Measurements from ENCODE around the gene SCN5A.

SCN5A gene

GRCh38 chr3:38556640-38557358 lies 92.7 kb downstream of the SCN5A start:
- WGBS (ENCODE audit: insufficient coverage) = 100% methylated on average over 2 of the region's 4 CpGs
- Histone ChIP-seq H3K9me3 (ENCODE audit: control extremely low read depth in 1 of 5, control insufficient read depth in 4 of 5, insufficient read depth in 2 of 5, low read depth in 1 of 5, low read length in 4 of 5) (peaks cover 0 to 11% (median 6%) of the 10 kb centered on the region in 5 experiments), H3K36me3 (ENCODE audit: control insufficient read depth in 4 of 4, insufficient read depth in 4 of 4, low read length in 3 of 4) (no peaks in the 10 kb centered on the region), H3K4me3 (ENCODE audit: control insufficient read depth in 1 of 7, extremely low read depth in 1 of 7, insufficient read depth in 4 of 7, low read depth in 2 of 7, low read length in 6 of 7) (no peak overlapping the region), H3K27ac (ENCODE audit: insufficient read depth in 1 of 2, low read depth in 1 of 2, low read length in 2 of 2, poor library complexity in 1 of 2, severe bottlenecking in 2 of 2) (no peak overlapping the region), H3K4me1 (ENCODE audit: control extremely low read depth in 1 of 4, control insufficient read depth in 4 of 4, insufficient read depth in 4 of 4, low read length in 3 of 4) (no peaks in the 10 kb centered on the region), H3K27me3 (replicated peaks in 2 of 5; ENCODE audit: control insufficient read depth in 4 of 5, insufficient read depth in 5 of 5, low read length in 4 of 5) (no peaks in the 10 kb centered on the region)
- DNase-seq = no peak
- CTCF ChIA-PET = no interaction called here
- POLR2A ChIA-PET = no interaction called here

- Histone ChIP-seq H3K27me3 (replicated peaks in 2 of 5; ENCODE audit: control insufficient read depth in 4 of 5, insufficient read depth in 5 of 5, low read length in 4 of 5) (no peaks in the 10 kb centered on the region), H3K36me3 (ENCODE audit: control insufficient read depth in 4 of 4, insufficient read depth in 4 of 4, low read length in 3 of 4) (no peaks in the 10 kb centered on the region), H3K4me1 (ENCODE audit: control extremely low read depth in 1 of 4, control insufficient read depth in 4 of 4, insufficient read depth in 4 of 4, low read length in 3 of 4) (no peaks in the 10 kb centered on the region), H3K4me3 (ENCODE audit: control insufficient read depth in 1 of 7, extremely low read depth in 1 of 7, insufficient read depth in 4 of 7, low read depth in 2 of 7, low read length in 6 of 7) (no peak overlapping the region), H3K27ac (ENCODE audit: insufficient read depth in 1 of 2, low read depth in 1 of 2, low read length in 2 of 2, poor library complexity in 1 of 2, severe bottlenecking in 2 of 2) (no peak overlapping the region), H3K9me3 (ENCODE audit: control extremely low read depth in 1 of 5, control insufficient read depth in 4 of 5, insufficient read depth in 2 of 5, low read depth in 1 of 5, low read length in 4 of 5) (peaks cover 0 to 11% (median 6%) of the 10 kb centered on the region in 5 experiments)
- ChIA-PET POLR2A (no interaction called here), CTCF (no interaction called here)
- DNase-seq = no peak
- WGBS (ENCODE audit: insufficient coverage) = 100% methylated on average over 2 of the region's 2 CpGs
These were observed 93.6 kb downstream of the SCN5A start for GRCh38 chr3:38555926-38556325.

GRCh38 chr3:38555149-38555840 lies 94.2 kb downstream of the SCN5A start:
- H3K36me3 ChIP-seq (ENCODE audit: control insufficient read depth in 4 of 4, insufficient read depth in 4 of 4, low read length in 3 of 4) = no peaks in the 10 kb centered on the region
- H3K27me3 ChIP-seq (replicated peaks in 2 of 5; ENCODE audit: control insufficient read depth in 4 of 5, insufficient read depth in 5 of 5, low read length in 4 of 5) = no peaks in the 10 kb centered on the region
- H3K9me3 ChIP-seq (ENCODE audit: control extremely low read depth in 1 of 5, control insufficient read depth in 4 of 5, insufficient read depth in 2 of 5, low read depth in 1 of 5, low read length in 4 of 5) = peaks cover 0 to 11% (median 6%) of the 10 kb centered on the region in 5 experiments
- CTCF ChIA-PET = no interaction called here
- H3K27ac ChIP-seq (ENCODE audit: insufficient read depth in 1 of 2, low read depth in 1 of 2, low read length in 2 of 2, poor library complexity in 1 of 2, severe bottlenecking in 2 of 2) = no peak overlapping the region
- no peak for DNase-seq
- H3K4me3 ChIP-seq (ENCODE audit: control insufficient read depth in 1 of 7, extremely low read depth in 1 of 7, insufficient read depth in 4 of 7, low read depth in 2 of 7, low read length in 6 of 7) = no peak overlapping the region
- H3K4me1 ChIP-seq (ENCODE audit: control extremely low read depth in 1 of 4, control insufficient read depth in 4 of 4, insufficient read depth in 4 of 4, low read length in 3 of 4) = no peaks in the 10 kb centered on the region
- WGBS (ENCODE audit: insufficient coverage) = 83% methylated on average over 2 of the region's 6 CpGs
- POLR2A ChIA-PET = no interaction called here

- DNase-seq = no peak
- Histone ChIP-seq H3K27ac (ENCODE audit: insufficient read depth in 1 of 2, low read depth in 1 of 2, low read length in 2 of 2, poor library complexity in 1 of 2, severe bottlenecking in 2 of 2) (no peak overlapping the region), H3K4me1 (ENCODE audit: control extremely low read depth in 1 of 4, control insufficient read depth in 4 of 4, insufficient read depth in 4 of 4, low read length in 3 of 4) (no peaks in the 10 kb centered on the region), H3K36me3 (ENCODE audit: control insufficient read depth in 4 of 4, insufficient read depth in 4 of 4, low read length in 3 of 4) (no peaks in the 10 kb centered on the region), H3K4me3 (ENCODE audit: control insufficient read depth in 1 of 7, extremely low read depth in 1 of 7, insufficient read depth in 4 of 7, low read depth in 2 of 7, low read length in 6 of 7) (no peak overlapping the region), H3K9me3 (ENCODE audit: control extremely low read depth in 1 of 5, control insufficient read depth in 4 of 5, insufficient read depth in 2 of 5, low read depth in 1 of 5, low read length in 4 of 5) (peaks cover 0 to 11% (median 6%) of the 10 kb centered on the region in 5 experiments), H3K27me3 (replicated peaks in 2 of 5; ENCODE audit: control insufficient read depth in 4 of 5, insufficient read depth in 5 of 5, low read length in 4 of 5) (no peaks in the 10 kb centered on the region)
- WGBS (ENCODE audit: insufficient coverage) = 99% methylated on average over 8 of the region's 8 CpGs
- ChIA-PET POLR2A (no interaction called here), CTCF (interaction anchor here (1.3 kb wide), 1 partner anchor 33 kb away, joined by 3 read pairs; no protein-coding TSS in a partner anchor)
These were observed 95.2 kb downstream of the SCN5A start for GRCh38 chr3:38554127-38554827.

- Histone ChIP-seq H3K27ac (ENCODE audit: insufficient read depth in 1 of 2, low read depth in 1 of 2, low read length in 2 of 2, poor library complexity in 1 of 2, severe bottlenecking in 2 of 2) (no peak overlapping the region), H3K27me3 (replicated peaks in 2 of 5; ENCODE audit: control insufficient read depth in 4 of 5, insufficient read depth in 5 of 5, low read length in 4 of 5) (no peaks in the 10 kb centered on the region), H3K36me3 (ENCODE audit: control insufficient read depth in 4 of 4, insufficient read depth in 4 of 4, low read length in 3 of 4) (no peaks in the 10 kb centered on the region), H3K9me3 (ENCODE audit: control extremely low read depth in 1 of 5, control insufficient read depth in 4 of 5, insufficient read depth in 2 of 5, low read depth in 1 of 5, low read length in 4 of 5) (peaks cover 0 to 11% (median 6%) of the 10 kb centered on the region in 5 experiments), H3K4me1 (ENCODE audit: control extremely low read depth in 1 of 4, control insufficient read depth in 4 of 4, insufficient read depth in 4 of 4, low read length in 3 of 4) (peaks cover 0 to 5% (median 4%) of the 10 kb centered on the region in 4 experiments), H3K4me3 (ENCODE audit: control insufficient read depth in 1 of 7, extremely low read depth in 1 of 7, insufficient read depth in 4 of 7, low read depth in 2 of 7, low read length in 6 of 7) (no peak overlapping the region)
- ChIA-PET CTCF (interaction anchor here (1.3 kb wide), 1 partner anchor 32 kb away, joined by 3 read pairs; no protein-coding TSS in a partner anchor), POLR2A (no interaction called here)
- DNase-seq = no peak
- 100% methylated on average over 1 of the region's 2 CpGs for WGBS (ENCODE audit: insufficient coverage)
These were observed 96.4 kb downstream of the SCN5A start for GRCh38 chr3:38553071-38553470.

GRCh38 chr3:38552364-38552763 lies 97.1 kb downstream of the SCN5A start:
- no peak overlapping the region for H3K4me3 ChIP-seq (ENCODE audit: control insufficient read depth in 1 of 7, extremely low read depth in 1 of 7, insufficient read depth in 4 of 7, low read depth in 2 of 7, low read length in 6 of 7)
- DNase-seq = no peak
- ChIA-PET CTCF (no interaction called here), POLR2A (no interaction called here)
- peaks cover 0 to 7% (median 4%) of the 10 kb centered on the region in 4 experiments for H3K4me1 ChIP-seq (ENCODE audit: control extremely low read depth in 1 of 4, control insufficient read depth in 4 of 4, insufficient read depth in 4 of 4, low read length in 3 of 4)
- no peak overlapping the region for H3K27ac ChIP-seq (ENCODE audit: insufficient read depth in 1 of 2, low read depth in 1 of 2, low read length in 2 of 2, poor library complexity in 1 of 2, severe bottlenecking in 2 of 2)
- no peaks in the 10 kb centered on the region for H3K36me3 ChIP-seq (ENCODE audit: control insufficient read depth in 4 of 4, insufficient read depth in 4 of 4, low read length in 3 of 4)
- no peaks in the 10 kb centered on the region for H3K27me3 ChIP-seq (replicated peaks in 2 of 5; ENCODE audit: control insufficient read depth in 4 of 5, insufficient read depth in 5 of 5, low read length in 4 of 5)
- 88% methylated on average over 3 of the region's 6 CpGs for WGBS (ENCODE audit: insufficient coverage)
- peaks cover 0 to 11% (median 6%) of the 10 kb centered on the region in 5 experiments for H3K9me3 ChIP-seq (ENCODE audit: control extremely low read depth in 1 of 5, control insufficient read depth in 4 of 5, insufficient read depth in 2 of 5, low read depth in 1 of 5, low read length in 4 of 5)

All from common myeloid progenitor, CD34-positive (primary cell).